GM13977 (cell line): Measurements from ENCODE around the gene GALNT18.

Source experiments
- DNase-seq: peaks from one replicate; pipeline ENCODE4 v3.0.0; 2012; ENCODE audit warnings: low spot score
- in situ Hi-C: fragments of 300-500 bp; cut with MboI; formaldehyde crosslinking; loops from one replicate; pipeline ENCODE4 v1.12.0; 2022; ENCODE audit warnings: low sequenced_read_pairs, low pct_unique_long_range_greater_than_20kb, mixed read lengths, inconsistent platforms; ENCODE audit not compliant: unreplicated experiment
- TF ChIP-seq, protein P1 (sequence below): IDR thresholded peaks from 2 replicates; pipeline ENCODE4 v1.5.1; 2012; ENCODE audit warnings: mild to moderate bottlenecking, control low read depth; ENCODE audit not compliant: insufficient read depth; ENCODE audit errors: extremely low read depth, missing control alignments

Gene GALNT18

DNA sequence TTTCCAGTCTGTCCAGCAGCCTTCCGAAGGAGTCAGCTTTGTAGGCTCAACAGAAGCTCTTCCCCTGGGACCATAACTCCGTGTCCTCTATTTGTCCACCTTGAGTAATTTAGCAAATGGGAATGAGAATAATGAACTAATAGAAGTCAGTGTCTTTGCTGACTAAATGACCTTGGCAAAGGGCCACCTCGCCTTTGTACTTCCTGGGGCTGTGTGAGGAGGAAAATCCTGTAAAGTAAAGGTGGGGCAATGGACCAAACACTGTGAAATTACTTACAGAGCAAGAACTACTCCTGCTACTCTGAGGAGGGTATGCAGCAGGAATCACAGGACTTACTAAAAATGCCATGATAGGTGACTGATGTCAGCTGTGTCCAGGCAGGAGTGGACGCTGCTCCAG is 232.6 kb downstream of the GALNT18 start:
- DNase-seq = no peak
- in situ Hi-C loops = no loop called here
- TF ChIP-seq, protein P1, sequence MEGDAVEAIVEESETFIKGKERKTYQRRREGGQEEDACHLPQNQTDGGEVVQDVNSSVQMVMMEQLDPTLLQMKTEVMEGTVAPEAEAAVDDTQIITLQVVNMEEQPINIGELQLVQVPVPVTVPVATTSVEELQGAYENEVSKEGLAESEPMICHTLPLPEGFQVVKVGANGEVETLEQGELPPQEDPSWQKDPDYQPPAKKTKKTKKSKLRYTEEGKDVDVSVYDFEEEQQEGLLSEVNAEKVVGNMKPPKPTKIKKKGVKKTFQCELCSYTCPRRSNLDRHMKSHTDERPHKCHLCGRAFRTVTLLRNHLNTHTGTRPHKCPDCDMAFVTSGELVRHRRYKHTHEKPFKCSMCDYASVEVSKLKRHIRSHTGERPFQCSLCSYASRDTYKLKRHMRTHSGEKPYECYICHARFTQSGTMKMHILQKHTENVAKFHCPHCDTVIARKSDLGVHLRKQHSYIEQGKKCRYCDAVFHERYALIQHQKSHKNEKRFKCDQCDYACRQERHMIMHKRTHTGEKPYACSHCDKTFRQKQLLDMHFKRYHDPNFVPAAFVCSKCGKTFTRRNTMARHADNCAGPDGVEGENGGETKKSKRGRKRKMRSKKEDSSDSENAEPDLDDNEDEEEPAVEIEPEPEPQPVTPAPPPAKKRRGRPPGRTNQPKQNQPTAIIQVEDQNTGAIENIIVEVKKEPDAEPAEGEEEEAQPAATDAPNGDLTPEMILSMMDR = no peak

DNA sequence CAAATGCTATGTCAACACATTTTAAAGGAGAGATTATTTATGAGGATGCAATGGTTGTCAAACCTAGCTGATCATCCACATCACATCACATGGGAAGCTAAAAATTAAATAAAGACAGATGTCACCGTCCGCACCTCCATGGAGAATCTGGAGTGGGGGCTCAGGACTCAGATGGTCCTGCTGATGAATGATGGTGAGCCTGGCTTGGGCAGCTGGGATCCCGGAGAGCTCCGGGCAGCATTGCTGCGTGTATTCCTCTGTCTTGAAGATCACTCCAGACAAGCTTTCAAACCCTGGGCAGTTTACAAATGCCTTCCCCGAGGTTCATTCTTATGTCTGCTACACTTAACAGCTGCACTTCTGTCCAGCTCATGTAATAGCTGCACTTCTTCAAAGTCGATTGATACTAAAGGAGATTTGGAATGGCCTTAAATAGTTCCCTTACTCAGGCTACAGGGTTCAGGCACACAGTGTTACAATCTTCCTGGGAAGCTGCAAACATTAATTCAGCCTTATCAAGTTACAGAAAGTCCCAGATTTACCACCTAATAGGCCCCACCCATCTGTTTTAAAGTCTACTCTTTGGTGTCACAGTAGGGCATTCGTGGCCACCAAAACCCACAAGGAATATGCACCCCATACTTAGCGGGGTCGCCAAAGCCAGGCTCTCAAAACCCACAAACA is 234.0 kb downstream of the GALNT18 start:
- in situ Hi-C loops = no loop called here
- TF ChIP-seq, protein P1 = no peak
- DNase-seq = no peak

DNA sequence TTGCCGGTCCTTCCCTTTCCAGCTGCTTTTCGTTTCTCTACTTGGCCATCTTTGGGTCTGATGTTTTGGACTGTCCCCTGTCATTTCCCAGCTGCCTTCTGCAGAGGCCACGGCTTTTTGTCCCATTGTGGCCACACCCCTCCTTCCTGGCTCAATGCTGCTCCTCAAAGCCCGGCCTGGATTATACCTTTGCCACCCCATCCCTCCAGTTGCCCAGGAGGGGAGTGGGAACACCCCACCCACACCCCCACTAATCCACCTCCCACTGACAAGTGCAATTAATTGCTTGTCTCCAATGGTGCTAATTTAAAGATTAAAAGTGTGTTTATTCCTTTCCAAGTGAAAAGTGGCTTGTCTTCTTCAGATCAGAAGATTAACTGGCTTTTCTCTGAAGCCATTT is 234.6 kb downstream of the GALNT18 start:
- TF ChIP-seq, protein P1 = no peak
- in situ Hi-C loops = no loop called here
- DNase-seq = no peak

DNA sequence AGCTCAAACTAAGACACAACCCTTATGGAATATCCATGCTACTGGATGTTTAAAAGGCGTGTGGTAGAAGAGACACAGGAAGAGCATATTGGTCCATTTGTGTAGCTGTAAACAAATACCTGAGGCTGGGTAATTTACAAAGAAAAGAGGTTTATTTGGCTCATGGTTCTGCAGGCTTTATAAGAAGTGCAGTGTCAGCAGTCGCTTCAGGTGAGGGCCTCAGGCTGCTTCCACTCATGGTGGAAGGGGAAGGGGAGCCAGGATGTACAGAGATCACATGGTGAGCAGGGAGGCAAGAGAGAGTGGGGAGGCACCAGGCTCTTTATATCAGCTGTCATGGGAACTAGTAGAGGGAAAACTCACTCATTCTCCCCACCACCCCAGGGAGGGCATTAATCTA is 237.0 kb downstream of the GALNT18 start:
- TF ChIP-seq, protein P1 = no peak
- no peak for DNase-seq
- in situ Hi-C loops = no loop called here

DNA sequence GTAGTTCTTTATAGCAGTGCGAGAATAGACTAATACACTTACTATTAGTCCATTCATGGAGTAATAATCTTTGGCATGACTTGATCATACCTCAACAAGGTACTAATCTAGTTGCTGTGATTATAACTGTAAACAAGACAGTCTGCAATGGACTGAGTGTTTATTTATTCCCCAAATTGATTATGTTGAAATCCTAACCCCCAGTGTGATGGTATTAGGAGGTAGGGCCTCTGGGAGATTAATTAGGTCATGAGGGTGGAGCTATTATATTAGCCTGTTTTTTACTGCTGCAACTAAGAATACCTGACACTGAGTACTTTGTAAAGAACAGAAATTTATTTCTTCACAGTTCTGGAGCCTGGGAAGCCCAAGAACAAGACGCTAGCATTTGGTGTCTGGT is 237.8 kb downstream of the GALNT18 start:
- in situ Hi-C loops = no loop called here
- TF ChIP-seq, protein P1 = no peak

DNA sequence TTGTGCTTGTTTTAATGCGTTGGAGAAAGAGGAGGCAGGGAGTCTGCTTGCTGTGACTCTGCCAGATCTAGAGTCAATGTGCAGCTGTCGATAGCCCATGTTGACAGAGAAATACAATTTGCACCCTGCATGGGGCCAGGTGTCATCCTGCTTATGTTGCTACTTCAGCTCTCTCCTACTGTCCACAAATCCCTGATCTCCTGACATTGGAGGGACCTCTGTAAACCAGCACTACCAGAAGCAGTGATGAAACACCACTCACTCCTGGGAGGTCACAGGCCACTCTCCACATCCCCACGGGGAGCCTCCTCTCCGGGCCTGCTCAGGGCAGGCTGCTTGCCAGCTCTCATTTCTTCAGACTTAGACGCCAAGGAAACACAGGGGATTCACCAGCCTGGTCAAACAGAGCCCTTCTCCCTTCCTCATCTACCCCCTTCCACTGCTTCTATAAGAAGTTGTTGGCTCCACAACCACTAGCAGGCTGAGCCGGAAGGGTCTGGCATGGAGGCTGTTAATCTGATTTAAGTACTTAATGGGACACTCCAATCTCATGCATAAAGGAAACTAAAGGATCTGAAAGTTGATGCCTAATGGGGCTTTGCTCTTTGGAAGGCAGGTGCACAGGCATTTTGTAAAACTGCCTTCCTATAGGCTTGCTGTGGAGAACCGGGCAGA is 238.8 kb downstream of the GALNT18 start:
- DNase-seq = no peak
- TF ChIP-seq, protein P1 = no peak
- in situ Hi-C loops = no loop called here

More for the DNA sequence above, 237.8 kb downstream of the GALNT18 start:
- no peak for DNase-seq
